A549 treated with DMSO at 1 μM for 4 hours (cell line): ENCODE results near the gene RHPN2. TPM values are rescaled to one million over a fixed set of nuclear protein-coding genes. Genes with fewer than 3 reads are reported as not detected.

Source experiments
- total RNA-seq: library from RNA; stranded (reverse); fragments of 200-300 nt; extraction: Qiagen RNA extraction; gene quantifications from 5 replicates; pipeline ENCODE4 v1.2.3, GENCODE V29; 2022; ENCODE audit warnings: low read depth

The RHPN2 gene
- total RNA-seq, result 49.0 to 70.8 TPM (median 60.2 TPM) in 5 replicates

GRCh38 chr19:33064792-33065550 is at the start of gene RHPN2:
Gene RHPN2 (minus strand): TSS chr19:33064888. CDS start chr19:33064852, 36 bp downstream.

GRCh38 chr19:33080761-33081681 is 16.3 kb upstream of the RHPN2 start, which contains the start of gene GPATCH1:
Gene GPATCH1 (plus strand): TSS chr19:33081181. CDS start chr19:33081194, 13 bp downstream.

GRCh38 chr19:32971715-32972540 is 92.8 kb downstream of the RHPN2 start, which contains the start of the genes CEP89 and FAAP24:
Gene CEP89 (minus strand): TSS chr19:32971958. CDS start chr19:32971874, 84 bp downstream.
Gene FAAP24 (plus strand): TSS chr19:32972242. CDS start chr19:32973197, 955 bp downstream.

Other genes starting within 250 kb of the RHPN2 start
- gene SLC7A9, start 195.1 kb downstream of the RHPN2 start, total RNA-seq, result 0.29 to 0.57 TPM (median 0.45 TPM) in 5 replicates
- 41.1 to 50.3 TPM (median 48.2 TPM) in 5 replicates for gene CEP89, start 92.9 kb downstream of the RHPN2 start, total RNA-seq
- gene FAAP24, start 92.6 kb downstream of the RHPN2 start, total RNA-seq, result 12.4 to 18.2 TPM (median 17.4 TPM) in 5 replicates
- 14.5 to 17.2 TPM (median 15.1 TPM) in 5 replicates for gene GPATCH1, start 16.3 kb upstream of the RHPN2 start, total RNA-seq
- 0.09 to 0.23 TPM (median 0.16 TPM) in 3 of 5 replicates, not detected in the others for gene WDR88, start 67.2 kb upstream of the RHPN2 start, total RNA-seq
- gene LRP3, start 129.4 kb upstream of the RHPN2 start, total RNA-seq, result 36.5 to 60.5 TPM (median 53.6 TPM) in 5 replicates
- gene SLC7A10, start 161.0 kb upstream of the RHPN2 start, total RNA-seq, result 0.06 to 0.16 TPM (median 0.11 TPM) in 3 of 5 replicates, not detected in the others
- gene CEBPA, start 237.6 kb upstream of the RHPN2 start, total RNA-seq, result 5.8 to 8.0 TPM (median 7.6 TPM) in 5 replicates